ENCODE results near the gene IGFALS.

Gene IGFALS

DNA sequence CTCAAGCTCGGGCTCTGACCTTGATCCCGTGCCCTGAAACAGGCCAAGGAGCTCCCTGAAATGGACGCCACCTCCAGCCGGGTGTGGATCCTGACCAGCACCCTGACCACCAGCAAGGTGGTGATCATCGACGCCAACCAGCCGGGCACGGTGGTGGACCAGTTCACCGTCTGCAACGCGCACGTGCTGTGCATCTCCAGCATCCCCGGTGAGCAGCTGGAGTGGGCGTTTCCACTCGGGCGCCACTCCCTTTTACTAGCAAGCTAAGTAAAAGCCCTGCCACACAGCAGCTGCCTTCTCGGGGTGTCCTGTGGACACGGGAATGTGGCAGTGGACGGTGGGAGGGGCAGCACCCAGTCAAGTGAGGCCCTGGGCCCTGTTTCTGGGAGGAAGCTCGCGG, 28.5 kb downstream of the IGFALS start:
- Histone ChIP-seq H3K4me3 (no peak overlapping the region), H3K27ac (no peak overlapping the region), H3K9me3 (no peaks in the 10 kb centered on the region), H3K27me3 (no peaks in the 10 kb centered on the region), H3K4me1 (peaks cover 0 to 19% (median 7%) of the 10 kb centered on the region in 4 donors), H3K36me3 (peaks cover 71 to 98% (median 90%) of the 10 kb centered on the region in 3 donors)
- TF ChIP-seq, protein P1, sequence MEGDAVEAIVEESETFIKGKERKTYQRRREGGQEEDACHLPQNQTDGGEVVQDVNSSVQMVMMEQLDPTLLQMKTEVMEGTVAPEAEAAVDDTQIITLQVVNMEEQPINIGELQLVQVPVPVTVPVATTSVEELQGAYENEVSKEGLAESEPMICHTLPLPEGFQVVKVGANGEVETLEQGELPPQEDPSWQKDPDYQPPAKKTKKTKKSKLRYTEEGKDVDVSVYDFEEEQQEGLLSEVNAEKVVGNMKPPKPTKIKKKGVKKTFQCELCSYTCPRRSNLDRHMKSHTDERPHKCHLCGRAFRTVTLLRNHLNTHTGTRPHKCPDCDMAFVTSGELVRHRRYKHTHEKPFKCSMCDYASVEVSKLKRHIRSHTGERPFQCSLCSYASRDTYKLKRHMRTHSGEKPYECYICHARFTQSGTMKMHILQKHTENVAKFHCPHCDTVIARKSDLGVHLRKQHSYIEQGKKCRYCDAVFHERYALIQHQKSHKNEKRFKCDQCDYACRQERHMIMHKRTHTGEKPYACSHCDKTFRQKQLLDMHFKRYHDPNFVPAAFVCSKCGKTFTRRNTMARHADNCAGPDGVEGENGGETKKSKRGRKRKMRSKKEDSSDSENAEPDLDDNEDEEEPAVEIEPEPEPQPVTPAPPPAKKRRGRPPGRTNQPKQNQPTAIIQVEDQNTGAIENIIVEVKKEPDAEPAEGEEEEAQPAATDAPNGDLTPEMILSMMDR (IDR thresholded peaks at IDR 0.05) = no peak
- intact Hi-C loops (cut with DNase I; ENCODE audit: low total_unique reads) = no loop called here
- DNase-seq = no peak

DNA sequence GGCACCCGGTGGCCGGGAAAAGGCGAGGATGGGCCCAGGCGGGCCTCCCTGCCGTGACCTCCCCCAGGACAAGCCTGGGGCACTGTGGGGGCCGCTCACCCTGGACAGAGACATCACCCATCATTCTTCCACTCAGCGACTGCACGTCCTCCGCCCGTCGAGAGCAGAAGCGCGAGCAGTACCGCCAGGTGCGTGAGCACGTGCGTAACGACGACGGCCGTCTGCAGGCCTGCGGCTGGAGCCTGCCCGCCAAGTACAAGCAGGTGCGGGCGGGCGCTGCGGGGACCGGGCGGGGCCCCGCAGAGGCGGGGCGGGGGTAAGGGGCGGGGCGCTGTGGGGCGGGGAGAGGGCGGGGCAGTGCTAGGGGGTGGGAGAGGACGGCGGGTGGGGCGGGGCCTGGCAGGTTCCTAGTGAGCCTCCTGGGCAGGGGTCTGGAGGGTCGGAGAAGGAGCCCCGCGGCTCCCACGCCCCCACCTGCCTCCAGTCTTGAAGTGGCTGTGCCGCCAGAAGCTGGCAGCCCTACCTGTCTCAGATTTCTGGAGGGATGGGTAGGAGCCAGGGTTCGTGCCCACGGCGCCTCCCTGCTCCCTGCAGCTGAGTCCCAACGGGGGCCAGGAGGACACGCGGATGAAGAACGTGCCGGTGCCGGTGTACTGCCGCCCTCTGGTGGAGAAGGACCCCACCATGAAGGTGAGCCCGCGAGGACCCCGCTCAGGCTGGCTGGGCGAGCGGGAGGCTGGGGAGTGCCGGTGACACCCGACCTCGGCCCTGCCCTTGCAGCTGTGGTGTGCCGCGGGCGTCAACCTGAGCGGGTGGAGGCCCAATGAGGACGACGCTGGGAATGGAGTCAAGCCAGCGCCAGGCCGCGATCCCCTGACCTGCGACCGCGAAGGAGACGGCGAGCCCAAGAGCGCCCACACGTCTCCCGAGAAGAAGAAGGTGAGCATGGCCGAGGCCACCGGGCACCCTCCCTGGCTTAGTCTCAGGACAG, 29.7 kb downstream of the IGFALS start:
- TF ChIP-seq, protein P1 (IDR thresholded peaks at IDR 0.05) = no peak
- Histone ChIP-seq H3K9me3 (no peaks in the 10 kb centered on the region), H3K4me3 (no peak overlapping the region), H3K27me3 (no peaks in the 10 kb centered on the region), H3K27ac (no peak overlapping the region), H3K36me3 (peaks cover 71 to 100% (median 95%) of the 10 kb centered on the region in 3 donors), H3K4me1 (peaks cover 0 to 7% (median 0%) of the 10 kb centered on the region in 4 donors)
- no peak for DNase-seq
- intact Hi-C loops (cut with DNase I; ENCODE audit: low total_unique reads) = no loop called here

DNA sequence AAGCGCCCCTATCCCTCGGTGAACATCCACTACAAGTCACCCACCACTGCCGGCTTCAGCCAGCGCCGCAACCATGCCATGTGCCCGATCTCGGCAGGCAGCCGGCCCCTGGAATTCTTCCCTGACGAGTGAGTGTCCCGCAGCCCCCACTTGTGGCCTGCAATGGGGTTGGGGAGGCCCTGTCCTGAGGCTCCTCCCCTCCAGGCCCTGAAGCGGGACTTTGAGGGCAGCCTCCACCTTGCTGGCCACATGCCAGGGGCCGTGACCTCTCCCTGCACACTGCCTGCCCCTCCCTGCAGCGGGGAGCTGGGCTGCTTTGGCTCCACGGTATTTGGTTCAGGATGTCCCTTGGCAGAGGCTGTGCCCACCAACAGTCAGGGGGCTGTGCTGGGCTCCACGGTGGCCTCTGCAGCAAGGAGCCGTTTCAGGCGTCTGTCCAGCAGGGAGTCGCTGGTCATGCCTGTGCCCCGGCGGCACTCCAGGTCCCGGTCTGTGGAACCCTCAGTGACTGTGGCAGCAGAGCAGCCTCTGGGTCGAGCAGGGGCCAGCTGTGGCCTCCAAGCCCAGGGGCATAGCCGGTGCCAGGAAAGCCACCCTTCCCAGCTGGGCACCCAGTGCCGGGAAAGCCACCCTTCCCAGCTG, 30.5 kb downstream of the IGFALS start:
- H3K4me1 ChIP-seq = peaks cover 0 to 5% (median 0%) of the 10 kb centered on the region in 4 donors
- TF ChIP-seq, protein P1 (IDR thresholded peaks at IDR 0.05) = no peak
- intact Hi-C loops (cut with DNase I; ENCODE audit: low total_unique reads) = no loop called here
- H3K27ac ChIP-seq = no peak overlapping the region
- peaks cover 68 to 100% (median 95%) of the 10 kb centered on the region in 3 donors for H3K36me3 ChIP-seq
- no peaks in the 10 kb centered on the region for H3K27me3 ChIP-seq
- no peak for DNase-seq
- no peaks in the 10 kb centered on the region for H3K9me3 ChIP-seq
- H3K4me3 ChIP-seq = no peak overlapping the region

DNA sequence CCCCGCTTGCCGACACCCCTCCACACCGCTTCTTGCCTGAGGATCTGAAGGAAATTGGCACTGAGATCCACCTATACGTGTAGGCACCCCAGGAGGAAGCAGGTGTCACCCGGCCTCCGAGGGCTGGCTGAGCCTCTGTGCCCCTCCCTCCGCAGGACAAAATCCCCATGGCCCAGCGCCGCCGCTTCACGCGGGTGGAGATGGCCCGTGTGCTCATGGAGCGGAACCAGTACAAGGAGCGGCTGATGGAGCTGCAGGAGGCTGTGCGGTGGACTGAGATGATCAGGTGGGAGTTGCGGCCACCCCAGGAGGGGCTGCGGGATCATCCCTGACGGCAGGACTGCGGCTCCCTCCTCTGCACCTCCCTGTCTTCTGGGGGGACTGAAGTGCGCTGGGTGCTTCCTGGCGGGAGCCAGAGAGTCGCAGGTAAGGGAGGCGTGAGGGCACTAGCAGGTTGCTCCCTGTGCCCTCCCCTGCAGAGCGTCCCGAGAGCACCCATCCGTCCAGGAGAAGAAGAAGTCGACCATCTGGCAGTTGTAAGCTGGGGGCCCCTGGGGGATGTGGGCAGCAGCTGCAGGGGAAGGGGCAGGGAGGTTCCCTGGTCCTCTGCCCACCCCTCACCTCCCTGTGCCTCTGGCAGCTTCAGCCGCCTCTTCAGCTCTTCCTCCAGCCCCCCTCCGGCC, 31.2 kb downstream of the IGFALS start:
- H3K27ac ChIP-seq = no peak overlapping the region
- DNase-seq = no peak
- peaks cover 0 to 4% (median 0%) of the 10 kb centered on the region in 4 donors for H3K4me1 ChIP-seq
- TF ChIP-seq, protein P1 (IDR thresholded peaks at IDR 0.05) = no peak
- peaks cover 67 to 100% (median 95%) of the 10 kb centered on the region in 3 donors for H3K36me3 ChIP-seq
- no peaks in the 10 kb centered on the region for H3K9me3 ChIP-seq
- no peaks in the 10 kb centered on the region for H3K27me3 ChIP-seq
- intact Hi-C loops (cut with DNase I; ENCODE audit: low total_unique reads) = no loop called here
- no peak overlapping the region for H3K4me3 ChIP-seq

DNA sequence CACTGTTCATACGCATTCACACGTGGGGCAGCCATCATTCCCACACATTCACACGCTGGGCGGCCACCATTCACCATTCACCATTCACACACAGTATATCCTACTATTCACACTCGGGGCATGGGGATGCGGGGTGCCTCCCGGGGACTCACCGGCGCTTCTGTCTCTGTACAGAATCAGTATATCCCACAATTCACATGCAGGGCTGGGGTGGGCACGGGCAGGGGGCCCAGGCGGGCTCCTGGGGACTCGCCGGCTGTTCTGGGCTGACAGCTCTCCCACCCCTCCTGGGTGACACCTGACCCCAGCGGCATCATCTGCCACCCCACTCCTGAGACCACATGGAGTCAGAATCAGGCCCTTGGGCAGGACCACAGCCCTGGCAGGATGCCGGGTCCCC, 31.8 kb downstream of the IGFALS start:
- H3K27ac ChIP-seq = no peak overlapping the region
- peaks cover 62 to 96% (median 93%) of the 10 kb centered on the region in 3 donors for H3K36me3 ChIP-seq
- TF ChIP-seq, protein P1 (IDR thresholded peaks at IDR 0.05) = no peak
- no peaks in the 10 kb centered on the region for H3K9me3 ChIP-seq
- no peak for DNase-seq
- no peak overlapping the region for H3K4me3 ChIP-seq
- no peaks in the 10 kb centered on the region for H3K4me1 ChIP-seq
- H3K27me3 ChIP-seq = no peaks in the 10 kb centered on the region
- intact Hi-C loops (cut with DNase I; ENCODE audit: low total_unique reads) = no loop called here

Measured in tibial artery (tissue), 4 donors.